Fibroblast of gingiva (primary cell): ENCODE data around the gene SGCD.
"Not testable (repeated sequence)": the region's sequence is repeated elsewhere in the genome, so short reads cannot be mapped to it uniquely, and the experiment has no call there.

ENCODE experiments used
- DNase-seq: peaks from one replicate; pipeline ENCODE4 v3.0.0-alpha.2; 2011; ENCODE audit warnings: low read depth

The SGCD gene

GRCh38 chr5:156628421-156628820 is 301.5 kb downstream of the SGCD start:
- DNase-seq, result no peak

- no peak for DNase-seq
Measured at GRCh38 chr5:156631005-156631404, 304.0 kb downstream of the SGCD start.

GRCh38 chr5:156634301-156634700 is 307.3 kb downstream of the SGCD start:
- no peak for DNase-seq

GRCh38 chr5:156640691-156641241 is 313.8 kb downstream of the SGCD start:
- DNase-seq, result peak; percentile 6

GRCh38 chr5:156641686-156642085 is 314.7 kb downstream of the SGCD start:
- no peak for DNase-seq

GRCh38 chr5:156647034-156647451 is 320.1 kb downstream of the SGCD start:
- no peak for DNase-seq

- no peak for DNase-seq
Measured at GRCh38 chr5:156654444-156654843, 327.5 kb downstream of the SGCD start.

GRCh38 chr5:156655732-156656131 is 328.8 kb downstream of the SGCD start:
- no peak for DNase-seq

- not testable (repeated sequence) for DNase-seq
Measured at GRCh38 chr5:156664832-156665231, 337.9 kb downstream of the SGCD start.

- DNase-seq, result not testable (repeated sequence)
Measured at GRCh38 chr5:156666686-156667085, 339.7 kb downstream of the SGCD start.

- DNase-seq, result no peak
Measured at GRCh38 chr5:156667616-156668015, 340.7 kb downstream of the SGCD start.

- DNase-seq, result no peak
Measured at GRCh38 chr5:156669416-156669815, 342.5 kb downstream of the SGCD start.

- DNase-seq, result no peak
Measured at GRCh38 chr5:156670615-156671014, 343.7 kb downstream of the SGCD start.

GRCh38 chr5:156675395-156675794 is 348.4 kb downstream of the SGCD start:
- DNase-seq, result no peak

GRCh38 chr5:156677963-156678362 is 351.0 kb downstream of the SGCD start:
- DNase-seq, result no peak

GRCh38 chr5:156678484-156678883 is 351.5 kb downstream of the SGCD start:
- no peak for DNase-seq

GRCh38 chr5:156680831-156681230 is 353.9 kb downstream of the SGCD start:
- no peak for DNase-seq

GRCh38 chr5:156681265-156681664 is 354.3 kb downstream of the SGCD start:
- no peak for DNase-seq

GRCh38 chr5:156682971-156683370 is 356.0 kb downstream of the SGCD start:
- DNase-seq, result no peak

GRCh38 chr5:156683509-156683908 is 356.5 kb downstream of the SGCD start:
- no peak for DNase-seq

- DNase-seq, result no peak
Measured at GRCh38 chr5:156684216-156684615, 357.3 kb downstream of the SGCD start.

GRCh38 chr5:156685481-156685880 is 358.5 kb downstream of the SGCD start:
- no peak for DNase-seq

- DNase-seq, result no peak
Measured at GRCh38 chr5:156686380-156686779, 359.4 kb downstream of the SGCD start.

- no peak for DNase-seq
Measured at GRCh38 chr5:156686796-156687195, 359.8 kb downstream of the SGCD start.

GRCh38 chr5:156687514-156687913 is 360.6 kb downstream of the SGCD start:
- DNase-seq, result no peak
